Activated T-cell treated with anti-CD3 and anti-CD28 coated beads, Interleukin-2, amount 50 U/mL, for 4 hours (primary cell): Measurements from ENCODE around the gene NME3. TPM values are rescaled to one million over a fixed set of nuclear protein-coding genes. Genes with fewer than 3 reads are reported as not detected.

Experiments
- ATAC-seq, 2 donors: fragments of 200-7000 bp; cut with Tn5 transposase; one replicate each; pipeline ENCODE4 v1.10.0; 2021
- DNase-seq: peaks from one replicate; pipeline ENCODE4 v3.0.0-alpha.2; 2020
- H3K27me3 Mint-ChIP-seq: one replicate; pipeline ENCODE4 v1.8.0; 2021; ENCODE audit warnings: low read depth, mixed read lengths
- H3K36me3 Mint-ChIP-seq: one replicate; pipeline ENCODE4 v1.8.0; 2022; ENCODE audit warnings: mixed read lengths; ENCODE audit not compliant: insufficient read depth
- H3K4me1 Mint-ChIP-seq: one replicate; pipeline ENCODE4 v1.8.0; 2021; ENCODE audit warnings: low read depth, mixed read lengths
- H3K4me3 Mint-ChIP-seq: one replicate; pipeline ENCODE4 v1.8.0; 2021; ENCODE audit warnings: mild to moderate bottlenecking, moderate library complexity, mixed read lengths
- H3K9me3 Mint-ChIP-seq: one replicate; pipeline ENCODE4 v1.8.0; 2021; ENCODE audit warnings: mixed read lengths
- total RNA-seq, 3 donors: library from RNA; stranded (reverse); gene quantifications; one replicate each; pipeline ENCODE4 v1.2.1, GENCODE V29; 2021

The NME3 gene
- total RNA-seq, 3 donors from 2014 or later = 37.2 to 37.6 (median 37.4) TPM

DNA sequence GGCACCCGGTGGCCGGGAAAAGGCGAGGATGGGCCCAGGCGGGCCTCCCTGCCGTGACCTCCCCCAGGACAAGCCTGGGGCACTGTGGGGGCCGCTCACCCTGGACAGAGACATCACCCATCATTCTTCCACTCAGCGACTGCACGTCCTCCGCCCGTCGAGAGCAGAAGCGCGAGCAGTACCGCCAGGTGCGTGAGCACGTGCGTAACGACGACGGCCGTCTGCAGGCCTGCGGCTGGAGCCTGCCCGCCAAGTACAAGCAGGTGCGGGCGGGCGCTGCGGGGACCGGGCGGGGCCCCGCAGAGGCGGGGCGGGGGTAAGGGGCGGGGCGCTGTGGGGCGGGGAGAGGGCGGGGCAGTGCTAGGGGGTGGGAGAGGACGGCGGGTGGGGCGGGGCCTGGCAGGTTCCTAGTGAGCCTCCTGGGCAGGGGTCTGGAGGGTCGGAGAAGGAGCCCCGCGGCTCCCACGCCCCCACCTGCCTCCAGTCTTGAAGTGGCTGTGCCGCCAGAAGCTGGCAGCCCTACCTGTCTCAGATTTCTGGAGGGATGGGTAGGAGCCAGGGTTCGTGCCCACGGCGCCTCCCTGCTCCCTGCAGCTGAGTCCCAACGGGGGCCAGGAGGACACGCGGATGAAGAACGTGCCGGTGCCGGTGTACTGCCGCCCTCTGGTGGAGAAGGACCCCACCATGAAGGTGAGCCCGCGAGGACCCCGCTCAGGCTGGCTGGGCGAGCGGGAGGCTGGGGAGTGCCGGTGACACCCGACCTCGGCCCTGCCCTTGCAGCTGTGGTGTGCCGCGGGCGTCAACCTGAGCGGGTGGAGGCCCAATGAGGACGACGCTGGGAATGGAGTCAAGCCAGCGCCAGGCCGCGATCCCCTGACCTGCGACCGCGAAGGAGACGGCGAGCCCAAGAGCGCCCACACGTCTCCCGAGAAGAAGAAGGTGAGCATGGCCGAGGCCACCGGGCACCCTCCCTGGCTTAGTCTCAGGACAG, 7.5 kb downstream of the NME3 start:
- Mint-ChIP-seq H3K36me3 (peaks cover 13% of the 10 kb centered on the region), H3K27me3 (no peaks in the 10 kb centered on the region), H3K9me3 (no peaks in the 10 kb centered on the region), H3K4me3 (no peak overlapping the region), H3K4me1 (no peaks in the 10 kb centered on the region)
- ATAC-seq (no peak), DNase-seq (no peak)

GRCh38 chr16:1762879-1763520, 8.3 kb downstream of the NME3 start:
- no peak overlapping the region for H3K4me3 Mint-ChIP-seq
- H3K36me3 Mint-ChIP-seq = peaks cover 12% of the 10 kb centered on the region

DNA sequence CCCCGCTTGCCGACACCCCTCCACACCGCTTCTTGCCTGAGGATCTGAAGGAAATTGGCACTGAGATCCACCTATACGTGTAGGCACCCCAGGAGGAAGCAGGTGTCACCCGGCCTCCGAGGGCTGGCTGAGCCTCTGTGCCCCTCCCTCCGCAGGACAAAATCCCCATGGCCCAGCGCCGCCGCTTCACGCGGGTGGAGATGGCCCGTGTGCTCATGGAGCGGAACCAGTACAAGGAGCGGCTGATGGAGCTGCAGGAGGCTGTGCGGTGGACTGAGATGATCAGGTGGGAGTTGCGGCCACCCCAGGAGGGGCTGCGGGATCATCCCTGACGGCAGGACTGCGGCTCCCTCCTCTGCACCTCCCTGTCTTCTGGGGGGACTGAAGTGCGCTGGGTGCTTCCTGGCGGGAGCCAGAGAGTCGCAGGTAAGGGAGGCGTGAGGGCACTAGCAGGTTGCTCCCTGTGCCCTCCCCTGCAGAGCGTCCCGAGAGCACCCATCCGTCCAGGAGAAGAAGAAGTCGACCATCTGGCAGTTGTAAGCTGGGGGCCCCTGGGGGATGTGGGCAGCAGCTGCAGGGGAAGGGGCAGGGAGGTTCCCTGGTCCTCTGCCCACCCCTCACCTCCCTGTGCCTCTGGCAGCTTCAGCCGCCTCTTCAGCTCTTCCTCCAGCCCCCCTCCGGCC, 9.0 kb downstream of the NME3 start:
- Mint-ChIP-seq H3K4me1 (peaks cover 3% of the 10 kb centered on the region), H3K36me3 (peaks cover 10% of the 10 kb centered on the region), H3K4me3 (no peak overlapping the region), H3K9me3 (no peaks in the 10 kb centered on the region), H3K27me3 (no peaks in the 10 kb centered on the region)
- no peak for ATAC-seq
- DNase-seq = no peak

More at GRCh38 chr16:1762879-1763520, 8.3 kb downstream of the NME3 start:
- H3K4me1 Mint-ChIP-seq = no peaks in the 10 kb centered on the region
- no peaks in the 10 kb centered on the region for H3K9me3 Mint-ChIP-seq
- H3K27me3 Mint-ChIP-seq = no peaks in the 10 kb centered on the region
- DNase-seq (no peak), ATAC-seq (no peak)

- Mint-ChIP-seq H3K9me3 (no peaks in the 10 kb centered on the region), H3K27me3 (no peaks in the 10 kb centered on the region), H3K4me1 (peaks cover 9% of the 10 kb centered on the region), H3K36me3 (peaks cover 8% of the 10 kb centered on the region), H3K4me3 (no peak overlapping the region)
- DNase-seq = no peak
- no peak for ATAC-seq
These were observed 9.6 kb downstream of the NME3 start for GRCh38 chr16:1761751-1762150.

DNA sequence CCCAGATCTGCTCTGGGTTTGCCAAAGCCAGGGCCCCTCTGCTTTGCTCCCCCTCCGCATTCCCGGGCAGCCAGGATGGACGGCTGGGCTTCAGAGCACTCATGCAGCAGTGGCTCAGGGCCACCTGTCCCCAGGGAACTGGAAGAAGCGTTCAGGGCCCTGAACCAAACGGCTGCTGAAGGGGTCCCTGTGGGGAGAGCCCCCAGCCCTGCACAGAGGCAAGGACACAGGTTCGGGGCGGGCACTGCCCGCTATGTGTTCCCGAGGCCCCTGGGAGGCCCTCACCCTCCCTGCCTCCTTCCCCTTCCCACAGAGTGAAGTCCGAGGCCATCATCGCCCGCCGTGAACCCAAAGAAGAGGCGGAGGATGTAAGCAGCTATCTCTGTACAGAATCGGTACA, 10.4 kb downstream of the NME3 start:
- Mint-ChIP-seq H3K4me3 (no peak overlapping the region), H3K9me3 (no peaks in the 10 kb centered on the region), H3K4me1 (peaks cover 11% of the 10 kb centered on the region), H3K27me3 (no peaks in the 10 kb centered on the region), H3K36me3 (peaks cover 8% of the 10 kb centered on the region)
- DNase-seq (no peak), ATAC-seq (no peak)

- Mint-ChIP-seq H3K36me3 (peaks cover 15% of the 10 kb centered on the region), H3K4me3 (no peak overlapping the region), H3K4me1 (peaks cover 11% of the 10 kb centered on the region), H3K9me3 (no peaks in the 10 kb centered on the region), H3K27me3 (no peaks in the 10 kb centered on the region)
- DNase-seq (no peak), ATAC-seq (no peak)
These were observed 11.8 kb downstream of the NME3 start for GRCh38 chr16:1759511-1759910.

- Mint-ChIP-seq H3K27me3 (no peaks in the 10 kb centered on the region), H3K9me3 (no peaks in the 10 kb centered on the region), H3K4me3 (no peak overlapping the region), H3K4me1 (peaks cover 11% of the 10 kb centered on the region), H3K36me3 (peaks cover 15% of the 10 kb centered on the region)
- no peak for ATAC-seq
- DNase-seq = no peak
These were observed 12.4 kb downstream of the NME3 start for GRCh38 chr16:1758923-1759322.

DNA sequence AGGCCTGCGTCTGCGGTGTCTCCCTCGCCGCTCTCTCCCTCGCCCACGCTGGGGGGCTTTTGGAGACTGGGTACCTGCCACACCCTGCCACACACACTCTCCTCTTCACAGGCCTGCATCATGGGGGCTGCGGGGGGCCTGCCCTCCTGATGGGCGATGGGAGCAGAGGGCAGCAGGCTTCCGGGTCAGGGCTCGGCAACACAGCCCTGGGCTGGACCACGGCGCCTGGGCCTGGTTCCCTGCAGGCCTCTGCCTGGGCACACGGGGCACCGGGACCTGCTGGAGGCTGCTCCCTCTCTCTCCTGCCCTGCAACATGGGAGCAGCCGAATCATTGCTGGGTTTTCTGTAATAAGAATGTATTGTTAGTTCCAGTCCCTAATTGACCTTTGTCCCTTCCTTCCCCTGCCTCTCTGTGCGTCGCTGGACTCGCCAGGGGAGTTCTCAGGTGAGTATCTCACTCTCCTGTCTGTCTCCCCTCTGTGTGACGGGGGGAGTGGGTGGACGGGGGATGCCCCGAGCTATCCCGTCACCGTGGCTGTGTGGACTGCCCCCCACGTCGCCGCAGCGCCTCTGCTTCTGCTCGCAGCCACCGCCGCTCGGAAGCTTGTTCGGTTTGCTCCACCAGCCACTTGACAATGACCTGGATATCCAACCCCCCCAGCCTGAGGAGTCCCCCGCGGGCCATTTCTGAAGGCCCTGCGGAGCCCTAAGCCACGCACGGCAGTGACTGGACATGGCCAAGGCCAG, 13.5 kb downstream of the NME3 start:
- no peak overlapping the region for H3K4me3 Mint-ChIP-seq
- H3K9me3 Mint-ChIP-seq = no peaks in the 10 kb centered on the region
- DNase-seq = no peak
- ATAC-seq = no peak
- H3K27me3 Mint-ChIP-seq = no peaks in the 10 kb centered on the region
- peaks cover 11% of the 10 kb centered on the region for H3K4me1 Mint-ChIP-seq
- peaks cover 15% of the 10 kb centered on the region for H3K36me3 Mint-ChIP-seq

GRCh38 chr16:1754204-1754603, 17.1 kb downstream of the NME3 start:
- ATAC-seq (no peak), DNase-seq (no peak)
- Mint-ChIP-seq H3K27me3 (no peaks in the 10 kb centered on the region), H3K36me3 (peaks cover 7% of the 10 kb centered on the region), H3K4me3 (no peak overlapping the region), H3K9me3 (no peaks in the 10 kb centered on the region), H3K4me1 (peaks cover 11% of the 10 kb centered on the region)

DNA sequence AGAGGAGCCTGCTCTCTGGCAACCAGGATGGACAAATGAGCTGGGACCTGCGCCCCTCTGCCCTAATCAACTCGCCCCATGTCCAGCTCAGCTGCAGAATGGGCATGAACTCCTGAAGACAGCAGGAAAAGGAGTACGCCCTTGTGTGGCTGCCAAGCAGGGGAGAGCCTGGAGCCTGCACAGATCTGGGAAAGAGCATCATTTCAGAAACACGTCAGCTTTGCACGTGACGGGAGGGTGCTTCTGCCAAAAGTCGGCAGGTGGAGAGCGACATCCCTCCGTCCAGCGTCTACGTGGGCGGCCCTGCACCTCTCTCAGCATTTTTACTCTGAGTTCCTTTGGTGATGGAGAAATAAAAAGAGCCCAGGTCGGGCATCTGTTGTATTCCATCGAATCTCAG, 18.5 kb downstream of the NME3 start:
- H3K36me3 Mint-ChIP-seq = peaks cover 11% of the 10 kb centered on the region

DNA sequence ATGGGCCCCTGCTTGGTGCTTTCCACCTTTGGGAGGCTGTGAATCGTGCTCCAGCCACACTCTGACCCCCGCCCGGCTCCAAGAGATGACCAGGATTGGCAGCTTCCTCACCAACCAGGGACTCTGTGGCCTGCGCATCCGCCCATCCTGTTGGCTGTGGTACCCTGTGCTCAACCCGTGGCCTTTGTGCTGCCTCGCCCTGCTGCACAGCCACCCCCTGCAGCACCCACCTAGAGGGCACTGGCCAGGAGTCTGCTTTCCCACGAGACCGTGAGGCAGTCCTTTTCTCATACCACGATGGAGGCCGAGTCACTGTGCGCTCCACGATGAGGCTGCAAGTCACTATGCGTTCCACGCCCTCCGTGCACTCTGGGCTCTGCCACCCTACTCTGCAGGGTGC, 19.4 kb downstream of the NME3 start:
- ATAC-seq = no peak
- Mint-ChIP-seq H3K36me3 (peaks cover 11% of the 10 kb centered on the region), H3K4me3 (no peak overlapping the region), H3K9me3 (no peaks in the 10 kb centered on the region), H3K4me1 (peaks cover 4% of the 10 kb centered on the region), H3K27me3 (no peaks in the 10 kb centered on the region)
- no peak for DNase-seq

More for the DNA sequence above, 18.5 kb downstream of the NME3 start:
- H3K9me3 Mint-ChIP-seq = no peaks in the 10 kb centered on the region
- no peaks in the 10 kb centered on the region for H3K27me3 Mint-ChIP-seq
- ATAC-seq (no peak), DNase-seq (no peak)
- H3K4me1 Mint-ChIP-seq = peaks cover 11% of the 10 kb centered on the region
- H3K4me3 Mint-ChIP-seq = no peak overlapping the region

DNA sequence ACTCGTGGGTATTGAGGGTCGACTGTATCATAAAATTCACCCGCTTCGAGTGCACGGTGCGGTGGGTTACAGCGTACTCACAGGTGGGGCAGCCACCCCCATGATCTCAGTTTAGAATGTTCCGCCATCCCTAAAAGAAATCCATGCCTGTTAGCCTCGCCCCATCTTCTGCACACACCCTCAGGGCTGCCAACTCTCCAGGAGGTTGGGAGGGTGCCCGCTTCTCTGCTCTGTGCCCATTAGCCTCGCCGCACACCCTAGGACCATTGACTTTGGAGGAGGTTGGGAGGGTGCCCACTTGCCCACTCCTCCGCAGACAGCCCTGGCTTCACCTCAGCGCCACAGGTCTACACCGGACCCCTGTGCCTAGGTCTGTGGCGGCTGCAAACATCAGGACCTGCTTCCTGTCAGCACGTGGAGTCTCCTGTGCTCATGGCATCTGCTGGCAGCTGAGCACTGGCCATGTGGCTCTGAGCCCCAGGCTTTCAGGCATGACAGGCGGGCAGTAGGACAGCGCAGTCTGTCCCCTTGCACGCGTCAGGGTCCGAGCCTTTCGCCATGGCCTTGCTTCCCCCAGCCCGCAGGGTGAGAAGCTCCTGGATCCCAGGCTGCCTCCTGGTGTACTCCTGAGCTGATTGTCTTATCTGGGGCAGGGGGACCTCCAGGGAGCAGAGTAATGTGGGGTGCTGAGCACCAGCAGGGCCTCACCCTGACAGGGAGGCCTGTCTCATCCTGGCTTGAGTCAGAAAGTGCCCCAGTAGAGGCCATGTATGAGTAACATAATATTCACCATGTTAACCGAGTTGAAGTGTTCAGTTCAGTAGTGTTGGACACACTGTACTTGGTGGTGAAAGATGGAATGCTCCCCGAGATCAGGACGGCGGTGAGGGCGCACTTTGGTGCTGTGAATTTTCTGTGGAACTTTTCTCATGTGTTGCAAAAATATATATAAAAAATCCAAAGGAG, 21.9 kb downstream of the NME3 start:
- no peaks in the 10 kb centered on the region for H3K9me3 Mint-ChIP-seq
- DNase-seq = no peak
- peaks cover 9% of the 10 kb centered on the region for H3K36me3 Mint-ChIP-seq
- H3K4me3 Mint-ChIP-seq = no peak overlapping the region
- no peaks in the 10 kb centered on the region for H3K4me1 Mint-ChIP-seq
- H3K27me3 Mint-ChIP-seq = no peaks in the 10 kb centered on the region
- ATAC-seq = no peak

GRCh38 chr16:1747934-1748333, 23.4 kb downstream of the NME3 start:
- ATAC-seq = no peak
- no peak for DNase-seq
- Mint-ChIP-seq H3K9me3 (no peaks in the 10 kb centered on the region), H3K4me1 (no peaks in the 10 kb centered on the region), H3K27me3 (no peaks in the 10 kb centered on the region), H3K36me3 (peaks cover 9% of the 10 kb centered on the region), H3K4me3 (no peak overlapping the region)
